Activated naive CD4-positive, alpha-beta T cell treated with anti-CD3 and anti-CD28 coated beads, Interleukin-2, amount 10 ng/mL, durations not matched to agents 7 days and 5 days (primary cell): ENCODE data around the gene NCK2.
A peak's percentile ranks its signal among the peaks of the same experiment; 100 is the strongest.

ENCODE experiments used
- CTCF ChIA-PET: fragments of 350-600 bp; sonication (Branson Sonifier 250); formaldehyde crosslinking; loops from one replicate; lab custom pipeline; 2021; ENCODE audit warnings: antibody characterized with exemption; lab: Charles Lee
- DNase-seq: peaks from one replicate; pipeline ENCODE4 v3.0.0-alpha.2; 2020
- H3K27ac Mint-ChIP-seq: one replicate; pipeline ENCODE4 v1.8.0; 2021; ENCODE audit warnings: mild to moderate bottlenecking, moderate library complexity, mixed read lengths
- H3K27me3 Mint-ChIP-seq: one replicate; pipeline ENCODE4 v1.8.0; 2021; ENCODE audit warnings: mild to moderate bottlenecking, mixed read lengths
- H3K36me3 Mint-ChIP-seq: one replicate; pipeline ENCODE4 v1.8.0; 2021; ENCODE audit warnings: mixed read lengths
- H3K4me1 Mint-ChIP-seq: one replicate; pipeline ENCODE4 v1.8.0; 2021; ENCODE audit warnings: mixed read lengths
- H3K4me3 Mint-ChIP-seq: one replicate; pipeline ENCODE4 v1.8.0; 2021; ENCODE audit warnings: mild to moderate bottlenecking, moderate library complexity, mixed read lengths
- H3K9me3 Mint-ChIP-seq: one replicate; pipeline ENCODE4 v1.8.0; 2021; ENCODE audit warnings: mixed read lengths

Gene NCK2

GRCh38 chr2:105841551-105841950 lies 96.8 kb downstream of the NCK2 start:
- Mint-ChIP-seq H3K4me1 (peaks cover 81% of the 10 kb centered on the region), H3K9me3 (peaks cover 15% of the 10 kb centered on the region), H3K4me3 (no peak overlapping the region), H3K36me3 (peaks cover 75% of the 10 kb centered on the region), H3K27ac (no peak overlapping the region), H3K27me3 (no peaks in the 10 kb centered on the region)
- CTCF ChIA-PET: interaction anchor here (1.2 kb wide), 1 partner anchor 11 kb away, joined by 3 read pairs; no protein-coding TSS in a partner anchor
- no peak for DNase-seq

- Mint-ChIP-seq H3K4me1 (peaks cover 77% of the 10 kb centered on the region), H3K9me3 (peaks cover 6% of the 10 kb centered on the region), H3K27me3 (no peaks in the 10 kb centered on the region), H3K4me3 (no peak overlapping the region), H3K27ac (no peak overlapping the region), H3K36me3 (peaks cover 76% of the 10 kb centered on the region)
- no peak for DNase-seq
- CTCF ChIA-PET: no interaction called here
These were observed 97.8 kb downstream of the NCK2 start for GRCh38 chr2:105842555-105842954.

- peak overlapping the region; percentile 73 for H3K27ac Mint-ChIP-seq
- DNase-seq: no peak
- H3K4me3 Mint-ChIP-seq: no peak overlapping the region
- CTCF ChIA-PET: no interaction called here
- peaks cover 3% of the 10 kb centered on the region for H3K9me3 Mint-ChIP-seq
- H3K27me3 Mint-ChIP-seq: no peaks in the 10 kb centered on the region
- peaks cover 78% of the 10 kb centered on the region for H3K36me3 Mint-ChIP-seq
- H3K4me1 Mint-ChIP-seq: peaks cover 78% of the 10 kb centered on the region
These were observed 99.0 kb downstream of the NCK2 start for GRCh38 chr2:105843476-105844374.

GRCh38 chr2:105845976-105846375 lies 101.3 kb downstream of the NCK2 start:
- H3K27ac Mint-ChIP-seq: no peak overlapping the region
- CTCF ChIA-PET: no interaction called here
- H3K4me3 Mint-ChIP-seq: no peak overlapping the region
- H3K36me3 Mint-ChIP-seq: peaks cover 66% of the 10 kb centered on the region
- H3K4me1 Mint-ChIP-seq: peaks cover 57% of the 10 kb centered on the region
- no peaks in the 10 kb centered on the region for H3K27me3 Mint-ChIP-seq
- peaks cover under 1% of the 10 kb centered on the region for H3K9me3 Mint-ChIP-seq
- DNase-seq: no peak

GRCh38 chr2:105847056-105847455 lies 102.3 kb downstream of the NCK2 start:
- no peaks in the 10 kb centered on the region for H3K27me3 Mint-ChIP-seq
- no peaks in the 10 kb centered on the region for H3K9me3 Mint-ChIP-seq
- CTCF ChIA-PET: no interaction called here
- H3K4me1 Mint-ChIP-seq: peaks cover 54% of the 10 kb centered on the region
- no peak overlapping the region for H3K27ac Mint-ChIP-seq
- no peak overlapping the region for H3K4me3 Mint-ChIP-seq
- DNase-seq: no peak
- peaks cover 60% of the 10 kb centered on the region for H3K36me3 Mint-ChIP-seq

- no peak for DNase-seq
- Mint-ChIP-seq H3K4me3 (no peak overlapping the region), H3K27me3 (no peaks in the 10 kb centered on the region), H3K9me3 (no peaks in the 10 kb centered on the region), H3K27ac (peak overlapping the region; percentile 73), H3K4me1 (peaks cover 53% of the 10 kb centered on the region), H3K36me3 (peaks cover 59% of the 10 kb centered on the region)
- CTCF ChIA-PET: interaction anchor here (0.9 kb wide), 1 partner anchor 8 kb away, joined by 4 read pairs; no protein-coding TSS in a partner anchor
These were observed 103.7 kb downstream of the NCK2 start for GRCh38 chr2:105848367-105848766.

GRCh38 chr2:105849431-105850179 lies 104.9 kb downstream of the NCK2 start:
- Mint-ChIP-seq H3K4me3 (no peak overlapping the region), H3K36me3 (peaks cover 51% of the 10 kb centered on the region), H3K9me3 (no peaks in the 10 kb centered on the region), H3K4me1 (peaks cover 48% of the 10 kb centered on the region), H3K27ac (no peak overlapping the region), H3K27me3 (no peaks in the 10 kb centered on the region)
- no peak for DNase-seq
- CTCF ChIA-PET: interaction anchor here (1.0 kb wide), 1 partner anchor 9 kb away, joined by 4 read pairs; no protein-coding TSS in a partner anchor

GRCh38 chr2:105852066-105852465 lies 107.4 kb downstream of the NCK2 start:
- Mint-ChIP-seq H3K36me3 (peaks cover 55% of the 10 kb centered on the region), H3K27me3 (no peaks in the 10 kb centered on the region), H3K27ac (no peak overlapping the region), H3K4me3 (no peak overlapping the region), H3K9me3 (no peaks in the 10 kb centered on the region), H3K4me1 (peaks cover 50% of the 10 kb centered on the region)
- CTCF ChIA-PET: interaction anchor here (0.7 kb wide), 1 partner anchor 10 kb away, joined by 3 read pairs; no protein-coding TSS in a partner anchor
- DNase-seq: no peak

GRCh38 chr2:105853354-105854088 lies 108.8 kb downstream of the NCK2 start:
- H3K27me3 Mint-ChIP-seq: no peaks in the 10 kb centered on the region

GRCh38 chr2:105854972-105855371 lies 110.3 kb downstream of the NCK2 start:
- Mint-ChIP-seq H3K4me1 (peaks cover 69% of the 10 kb centered on the region), H3K36me3 (peaks cover 55% of the 10 kb centered on the region), H3K4me3 (no peak overlapping the region), H3K27ac (peak overlapping the region; percentile 69), H3K27me3 (no peaks in the 10 kb centered on the region), H3K9me3 (no peaks in the 10 kb centered on the region)
- no peak for DNase-seq
- CTCF ChIA-PET: no interaction called here

More at GRCh38 chr2:105853354-105854088, 108.8 kb downstream of the NCK2 start:
- Mint-ChIP-seq H3K4me3 (no peak overlapping the region), H3K4me1 (peaks cover 58% of the 10 kb centered on the region), H3K9me3 (no peaks in the 10 kb centered on the region), H3K27ac (peak overlapping the region; percentile 66), H3K36me3 (peaks cover 58% of the 10 kb centered on the region)
- DNase-seq: no peak
- CTCF ChIA-PET: no interaction called here

- CTCF ChIA-PET: interaction anchor here (0.9 to 1.3 kb wide), 4 partner anchors 8 to 280 kb away, joined by 3 to 4 read pairs (median 4); no protein-coding TSS in a partner anchor
- peak overlapping the region; percentile 74 for H3K4me3 Mint-ChIP-seq
- DNase-seq: no peak
- peak overlapping the region; percentile 93 for H3K27ac Mint-ChIP-seq
- H3K27me3 Mint-ChIP-seq: no peaks in the 10 kb centered on the region
- H3K36me3 Mint-ChIP-seq: peaks cover 60% of the 10 kb centered on the region
- H3K4me1 Mint-ChIP-seq: peaks cover 84% of the 10 kb centered on the region
- no peaks in the 10 kb centered on the region for H3K9me3 Mint-ChIP-seq
These were observed 111.9 kb downstream of the NCK2 start for GRCh38 chr2:105856581-105856980.

- DNase-seq: no peak
- H3K4me3 Mint-ChIP-seq: peak overlapping the region; percentile 74
- no peaks in the 10 kb centered on the region for H3K9me3 Mint-ChIP-seq
- no peaks in the 10 kb centered on the region for H3K27me3 Mint-ChIP-seq
- peaks cover 85% of the 10 kb centered on the region for H3K4me1 Mint-ChIP-seq
- CTCF ChIA-PET: interaction anchor here (0.9 to 1.2 kb wide), 3 partner anchors 9 to 280 kb away, joined by 3 to 4 read pairs (median 4); no protein-coding TSS in a partner anchor
- peak overlapping the region; percentile 93 for H3K27ac Mint-ChIP-seq
- peaks cover 60% of the 10 kb centered on the region for H3K36me3 Mint-ChIP-seq
These were observed 112.5 kb downstream of the NCK2 start for GRCh38 chr2:105857076-105857740.
